ENCODE results near the gene THOP1.

THOP1 gene

GRCh38 chr19:2854849-2855248 is 69.5 kb downstream of the THOP1 start:
- H3K9me3 ChIP-seq (ENCODE audit: control insufficient read depth, low read length), result peaks cover 89% of the 10 kb centered on the region
- H3K36me3 ChIP-seq (ENCODE audit: control insufficient read depth, insufficient read depth, low read length, severe bottlenecking), result peaks cover 58% of the 10 kb centered on the region
- no peak for DNase-seq (ENCODE audit: low read depth)
- peak overlapping the region; percentile 66 for H3K4me3 ChIP-seq (ENCODE audit: low read length)
- no peaks in the 10 kb centered on the region for H3K27me3 ChIP-seq (replicated peaks; ENCODE audit: control insufficient read depth, insufficient read depth, low read length)
- no peaks in the 10 kb centered on the region for H3K4me1 ChIP-seq (ENCODE audit: control insufficient read depth, insufficient read depth, low read length)
- no peak overlapping the region for H3K9ac ChIP-seq (ENCODE audit: low read length)

- Histone ChIP-seq H3K9ac (ENCODE audit: low read length) (no peak overlapping the region), H3K27me3 (replicated peaks; ENCODE audit: control insufficient read depth, insufficient read depth, low read length) (no peaks in the 10 kb centered on the region), H3K4me3 (ENCODE audit: low read length) (no peak overlapping the region), H3K36me3 (ENCODE audit: control insufficient read depth, insufficient read depth, low read length, severe bottlenecking) (peaks cover 44% of the 10 kb centered on the region), H3K9me3 (ENCODE audit: control insufficient read depth, low read length) (peaks cover 74% of the 10 kb centered on the region), H3K4me1 (ENCODE audit: control insufficient read depth, insufficient read depth, low read length) (no peaks in the 10 kb centered on the region)
- DNase-seq (ENCODE audit: low read depth), result no peak
Measured at GRCh38 chr19:2856457-2857050, 71.3 kb downstream of the THOP1 start.

- Histone ChIP-seq H3K36me3 (ENCODE audit: control insufficient read depth, insufficient read depth, low read length, severe bottlenecking) (peaks cover 21% of the 10 kb centered on the region), H3K4me3 (ENCODE audit: low read length) (no peak overlapping the region), H3K9ac (ENCODE audit: low read length) (no peak overlapping the region), H3K4me1 (ENCODE audit: control insufficient read depth, insufficient read depth, low read length) (no peaks in the 10 kb centered on the region), H3K27me3 (replicated peaks; ENCODE audit: control insufficient read depth, insufficient read depth, low read length) (no peaks in the 10 kb centered on the region), H3K9me3 (ENCODE audit: control insufficient read depth, low read length) (peaks cover 52% of the 10 kb centered on the region)
- DNase-seq (ENCODE audit: low read depth), result no peak
Measured at GRCh38 chr19:2858864-2859263, 73.6 kb downstream of the THOP1 start.

GRCh38 chr19:2863816-2864215 is 78.5 kb downstream of the THOP1 start:
- Histone ChIP-seq H3K4me3 (ENCODE audit: low read length) (no peak overlapping the region), H3K9ac (ENCODE audit: low read length) (no peak overlapping the region), H3K4me1 (ENCODE audit: control insufficient read depth, insufficient read depth, low read length) (no peaks in the 10 kb centered on the region), H3K36me3 (ENCODE audit: control insufficient read depth, insufficient read depth, low read length, severe bottlenecking) (no peaks in the 10 kb centered on the region), H3K9me3 (ENCODE audit: control insufficient read depth, low read length) (peaks cover 8% of the 10 kb centered on the region), H3K27me3 (replicated peaks; ENCODE audit: control insufficient read depth, insufficient read depth, low read length) (no peaks in the 10 kb centered on the region)
- no peak for DNase-seq (ENCODE audit: low read depth)
